ENCODE measurements around the gene MTUS2.

MTUS2 gene

DNA sequence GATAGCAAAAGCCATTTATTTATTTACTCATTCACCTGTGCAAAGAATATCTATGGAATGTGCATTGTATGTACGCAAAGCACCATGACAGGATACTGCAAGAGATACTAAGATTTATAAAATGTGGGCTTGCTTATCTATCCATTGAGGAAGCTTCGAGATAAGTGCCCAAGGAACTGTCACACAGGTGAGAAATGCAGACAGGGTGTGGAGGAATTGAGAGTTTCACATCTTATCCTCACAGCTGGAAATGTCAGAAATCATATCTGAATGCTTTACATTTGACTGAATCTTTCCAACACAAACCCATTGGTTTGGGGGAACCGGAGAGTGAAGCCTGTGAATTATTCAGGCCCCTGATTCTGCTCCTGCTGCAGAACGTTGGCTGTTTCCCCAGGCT lies 662.4 kb downstream of the MTUS2 start:
- Histone ChIP-seq H3K27me3 (ENCODE audit: control insufficient read depth, low read length) (peaks cover 32% of the 10 kb centered on the region), H3K4me3 (ENCODE audit: low read length) (no peak overlapping the region), H3K4me2 (ENCODE audit: low read length) (no peak overlapping the region), H3K9me2 (replicated peaks; ENCODE audit: control insufficient read depth, low read length) (no peaks in the 10 kb centered on the region), H3K79me2 (ENCODE audit: control insufficient read depth, low read length) (no peaks in the 10 kb centered on the region), H3F3A (ENCODE audit: control insufficient read depth, insufficient read depth) (no peaks in the 10 kb centered on the region), H3K36me3 (ENCODE audit: control insufficient read depth, low read length) (no peaks in the 10 kb centered on the region), H3K4me1 (ENCODE audit: control insufficient read depth, low read length) (peaks cover 7% of the 10 kb centered on the region), H3K9me3 (ENCODE audit: control insufficient read depth, insufficient read depth, low read length) (no peaks in the 10 kb centered on the region), H3K27ac (ENCODE audit: low read depth, low read length) (no peak overlapping the region), H4K20me1 (ENCODE audit: control insufficient read depth, insufficient read depth, low read depth, low read length) (no peaks in the 10 kb centered on the region)
- no peak for TF ChIP-seq EZH2phosphoT487 (IDR thresholded peaks at IDR 0.05; ENCODE audit: borderline replicate concordance, low read length)
- TF ChIP-seq, protein P1, sequence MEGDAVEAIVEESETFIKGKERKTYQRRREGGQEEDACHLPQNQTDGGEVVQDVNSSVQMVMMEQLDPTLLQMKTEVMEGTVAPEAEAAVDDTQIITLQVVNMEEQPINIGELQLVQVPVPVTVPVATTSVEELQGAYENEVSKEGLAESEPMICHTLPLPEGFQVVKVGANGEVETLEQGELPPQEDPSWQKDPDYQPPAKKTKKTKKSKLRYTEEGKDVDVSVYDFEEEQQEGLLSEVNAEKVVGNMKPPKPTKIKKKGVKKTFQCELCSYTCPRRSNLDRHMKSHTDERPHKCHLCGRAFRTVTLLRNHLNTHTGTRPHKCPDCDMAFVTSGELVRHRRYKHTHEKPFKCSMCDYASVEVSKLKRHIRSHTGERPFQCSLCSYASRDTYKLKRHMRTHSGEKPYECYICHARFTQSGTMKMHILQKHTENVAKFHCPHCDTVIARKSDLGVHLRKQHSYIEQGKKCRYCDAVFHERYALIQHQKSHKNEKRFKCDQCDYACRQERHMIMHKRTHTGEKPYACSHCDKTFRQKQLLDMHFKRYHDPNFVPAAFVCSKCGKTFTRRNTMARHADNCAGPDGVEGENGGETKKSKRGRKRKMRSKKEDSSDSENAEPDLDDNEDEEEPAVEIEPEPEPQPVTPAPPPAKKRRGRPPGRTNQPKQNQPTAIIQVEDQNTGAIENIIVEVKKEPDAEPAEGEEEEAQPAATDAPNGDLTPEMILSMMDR (IDR thresholded peaks at IDR 0.05; ENCODE audit: low read depth, low read length, poor library complexity, severe bottlenecking), result no peak

DNA sequence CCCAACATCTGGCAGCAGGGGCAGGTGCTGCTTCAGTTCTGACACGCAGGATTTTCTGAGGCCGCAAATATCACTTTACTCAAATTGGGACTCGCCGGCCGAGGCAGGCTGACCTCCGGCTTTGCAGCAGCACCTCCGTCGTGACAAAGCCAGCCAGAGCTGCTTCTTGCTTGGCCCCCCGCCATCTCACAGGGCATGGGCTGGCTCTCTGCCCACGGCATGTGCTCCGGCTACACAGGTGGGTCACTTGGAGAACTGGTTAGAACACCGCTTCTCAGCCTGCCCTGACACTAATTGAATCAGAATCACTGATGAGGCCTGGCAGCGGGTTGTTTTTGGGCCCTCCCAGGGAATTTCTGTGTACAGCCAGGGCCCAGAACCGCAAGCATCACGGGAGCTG lies 663.1 kb downstream of the MTUS2 start:
- no peaks in the 10 kb centered on the region for H3K9me3 ChIP-seq (ENCODE audit: control insufficient read depth, insufficient read depth, low read length)
- H3K27me3 ChIP-seq (ENCODE audit: control insufficient read depth, low read length), result peaks cover 32% of the 10 kb centered on the region
- H3K9me2 ChIP-seq (replicated peaks; ENCODE audit: control insufficient read depth, low read length), result no peaks in the 10 kb centered on the region
- H3K4me3 ChIP-seq (ENCODE audit: low read length), result no peak overlapping the region
- no peak overlapping the region for H3K27ac ChIP-seq (ENCODE audit: low read depth, low read length)
- no peaks in the 10 kb centered on the region for H3K36me3 ChIP-seq (ENCODE audit: control insufficient read depth, low read length)
- no peak for TF ChIP-seq EZH2phosphoT487 (IDR thresholded peaks at IDR 0.05; ENCODE audit: borderline replicate concordance, low read length)
- TF ChIP-seq, protein P1 (IDR thresholded peaks at IDR 0.05; ENCODE audit: low read depth, low read length, poor library complexity, severe bottlenecking), result no peak
- no peak overlapping the region for H3K4me2 ChIP-seq (ENCODE audit: low read length)
- no peaks in the 10 kb centered on the region for H4K20me1 ChIP-seq (ENCODE audit: control insufficient read depth, insufficient read depth, low read depth, low read length)
- H3F3A ChIP-seq (ENCODE audit: control insufficient read depth, insufficient read depth), result no peaks in the 10 kb centered on the region
- peaks cover 7% of the 10 kb centered on the region for H3K4me1 ChIP-seq (ENCODE audit: control insufficient read depth, low read length)
- H3K79me2 ChIP-seq (ENCODE audit: control insufficient read depth, low read length), result no peaks in the 10 kb centered on the region

DNA sequence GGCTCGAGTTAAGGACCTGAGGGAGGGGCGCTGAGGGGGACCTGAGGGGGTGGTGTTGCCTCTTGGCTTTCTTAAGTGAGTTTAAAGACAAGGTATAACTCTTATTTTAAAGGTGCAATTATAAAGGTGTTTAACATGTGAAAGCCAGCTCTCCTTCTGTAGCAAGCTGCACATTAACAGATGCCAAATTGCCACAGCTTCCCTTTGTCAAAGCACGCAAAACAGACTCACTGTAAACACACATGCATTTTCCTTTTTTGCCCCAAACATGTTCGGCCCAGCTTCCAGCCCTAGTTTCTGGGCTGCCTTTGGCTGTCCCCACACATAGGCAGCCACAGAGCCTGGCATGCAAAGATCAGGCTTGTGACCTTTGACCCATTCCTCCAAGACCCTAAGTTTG lies 663.5 kb downstream of the MTUS2 start:
- Histone ChIP-seq H3F3A (ENCODE audit: control insufficient read depth, insufficient read depth) (no peaks in the 10 kb centered on the region), H3K79me2 (ENCODE audit: control insufficient read depth, low read length) (no peaks in the 10 kb centered on the region), H3K4me2 (ENCODE audit: low read length) (no peak overlapping the region), H3K9me2 (replicated peaks; ENCODE audit: control insufficient read depth, low read length) (no peaks in the 10 kb centered on the region), H3K4me3 (ENCODE audit: low read length) (no peak overlapping the region), H3K9me3 (ENCODE audit: control insufficient read depth, insufficient read depth, low read length) (no peaks in the 10 kb centered on the region), H3K27me3 (ENCODE audit: control insufficient read depth, low read length) (peaks cover 32% of the 10 kb centered on the region), H4K20me1 (ENCODE audit: control insufficient read depth, insufficient read depth, low read depth, low read length) (no peaks in the 10 kb centered on the region), H3K27ac (ENCODE audit: low read depth, low read length) (no peak overlapping the region), H3K36me3 (ENCODE audit: control insufficient read depth, low read length) (no peaks in the 10 kb centered on the region), H3K4me1 (ENCODE audit: control insufficient read depth, low read length) (peaks cover 7% of the 10 kb centered on the region)
- TF ChIP-seq EZH2phosphoT487 (IDR thresholded peaks at IDR 0.05; ENCODE audit: borderline replicate concordance, low read length), result no peak
- TF ChIP-seq, protein P1 (IDR thresholded peaks at IDR 0.05; ENCODE audit: low read depth, low read length, poor library complexity, severe bottlenecking), result no peak

DNA sequence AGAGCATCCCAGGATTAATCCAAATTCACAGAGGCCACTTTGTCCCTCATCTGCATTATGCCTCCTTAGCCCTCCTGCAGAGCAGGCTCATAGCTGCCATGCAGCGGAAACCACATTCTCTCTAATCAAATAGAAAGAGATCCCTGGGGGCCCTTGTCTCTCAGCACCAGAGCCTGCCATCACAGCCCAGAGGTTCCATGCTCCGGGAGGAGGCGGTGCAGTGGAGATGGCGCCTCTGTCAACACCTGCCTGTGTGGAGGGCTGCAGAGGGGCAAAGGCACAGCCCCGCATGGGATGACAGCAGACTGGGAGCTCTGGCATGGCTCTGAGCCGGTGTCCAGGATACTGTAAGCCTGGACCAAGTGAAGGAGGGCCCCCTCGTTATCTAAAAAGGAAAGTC lies 664.1 kb downstream of the MTUS2 start:
- Histone ChIP-seq H3F3A (ENCODE audit: control insufficient read depth, insufficient read depth) (no peaks in the 10 kb centered on the region), H3K4me2 (ENCODE audit: low read length) (no peak overlapping the region), H3K9me2 (replicated peaks; ENCODE audit: control insufficient read depth, low read length) (no peaks in the 10 kb centered on the region), H3K36me3 (ENCODE audit: control insufficient read depth, low read length) (no peaks in the 10 kb centered on the region), H4K20me1 (ENCODE audit: control insufficient read depth, insufficient read depth, low read depth, low read length) (no peaks in the 10 kb centered on the region), H3K27ac (ENCODE audit: low read depth, low read length) (no peak overlapping the region), H3K27me3 (ENCODE audit: control insufficient read depth, low read length) (peaks cover 32% of the 10 kb centered on the region), H3K4me3 (ENCODE audit: low read length) (no peak overlapping the region), H3K79me2 (ENCODE audit: control insufficient read depth, low read length) (no peaks in the 10 kb centered on the region), H3K4me1 (ENCODE audit: control insufficient read depth, low read length) (peaks cover 7% of the 10 kb centered on the region), H3K9me3 (ENCODE audit: control insufficient read depth, insufficient read depth, low read length) (no peaks in the 10 kb centered on the region)
- no peak for TF ChIP-seq EZH2phosphoT487 (IDR thresholded peaks at IDR 0.05; ENCODE audit: borderline replicate concordance, low read length)
- TF ChIP-seq, protein P1 (IDR thresholded peaks at IDR 0.05; ENCODE audit: low read depth, low read length, poor library complexity, severe bottlenecking), result no peak

All from DOHH2 (cell line).